HFFc6 (cell line): ENCODE results near the gene NCKAP5. TPM values are rescaled to one million over a fixed set of nuclear protein-coding genes. Genes with fewer than 3 reads are reported as not detected.
"Not testable (repeated sequence)": the region's sequence is repeated elsewhere in the genome, so short reads cannot be mapped to it uniquely, and the experiment has no call there.

Experiments used
- DNase-seq: peaks from one replicate; pipeline ENCODE4 v3.0.0-alpha.2; 2018
- H3K27ac Mint-ChIP-seq: 2 replicates; pipeline ENCODE4 v1.8.0; 2020; ENCODE audit warnings: mild to moderate bottlenecking, mixed read lengths
- H3K27me3 Mint-ChIP-seq: 2 replicates; pipeline ENCODE4 v1.8.0; 2021; ENCODE audit warnings: mild to moderate bottlenecking, moderate library complexity, mixed read lengths; ENCODE audit not compliant: insufficient read depth
- H3K36me3 Mint-ChIP-seq: 2 replicates; pipeline ENCODE4 v1.8.0; 2021; ENCODE audit warnings: low read depth, mixed read lengths
- H3K4me1 Mint-ChIP-seq: 2 replicates; pipeline ENCODE4 v1.8.0; 2020; ENCODE audit warnings: low read depth, mixed read lengths
- H3K4me3 Mint-ChIP-seq: 2 replicates; pipeline ENCODE4 v1.8.0; 2020; ENCODE audit warnings: mild to moderate bottlenecking, moderate library complexity, mixed read lengths
- H3K9me3 Mint-ChIP-seq: 2 replicates; pipeline ENCODE4 v1.8.0; 2020; ENCODE audit warnings: mild to moderate bottlenecking, mixed read lengths
- total RNA-seq, 6 experiments: library from RNA; stranded (reverse); fragmentation: NEBNext Ultra II Directional; extraction: Animal tissue kit (Norgen Biotek cat#: 25700); gene quantifications; 2 replicates in 1 of 6; 3 replicates in 5 of 6; pipeline ENCODE4 v1.2.3, GENCODE V29; 2021
- TF ChIP-seq, protein P1 (sequence below): fragments of 200-600 bp; sonication (generic); IDR thresholded peaks from 2 replicates; pipeline ENCODE4 v1.5.0; 2021; ENCODE audit warnings: antibody characterized with exemption, mild to moderate bottlenecking

NCKAP5 gene
- total RNA-seq, 6 experiments from 2014 or later = 0.31 to 4.0 (median 3.1) TPM

GRCh38 chr2:133519677-133520076 lies 48.6 kb downstream of the NCKAP5 start:
- H3K4me3 Mint-ChIP-seq, DNase-seq, H3K27me3 Mint-ChIP-seq, H3K36me3 Mint-ChIP-seq, H3K9me3 Mint-ChIP-seq, H3K27ac Mint-ChIP-seq: not testable (repeated sequence)
- peaks cover 14% of the 10 kb centered on the region for H3K4me1 Mint-ChIP-seq
- TF ChIP-seq, protein P1, sequence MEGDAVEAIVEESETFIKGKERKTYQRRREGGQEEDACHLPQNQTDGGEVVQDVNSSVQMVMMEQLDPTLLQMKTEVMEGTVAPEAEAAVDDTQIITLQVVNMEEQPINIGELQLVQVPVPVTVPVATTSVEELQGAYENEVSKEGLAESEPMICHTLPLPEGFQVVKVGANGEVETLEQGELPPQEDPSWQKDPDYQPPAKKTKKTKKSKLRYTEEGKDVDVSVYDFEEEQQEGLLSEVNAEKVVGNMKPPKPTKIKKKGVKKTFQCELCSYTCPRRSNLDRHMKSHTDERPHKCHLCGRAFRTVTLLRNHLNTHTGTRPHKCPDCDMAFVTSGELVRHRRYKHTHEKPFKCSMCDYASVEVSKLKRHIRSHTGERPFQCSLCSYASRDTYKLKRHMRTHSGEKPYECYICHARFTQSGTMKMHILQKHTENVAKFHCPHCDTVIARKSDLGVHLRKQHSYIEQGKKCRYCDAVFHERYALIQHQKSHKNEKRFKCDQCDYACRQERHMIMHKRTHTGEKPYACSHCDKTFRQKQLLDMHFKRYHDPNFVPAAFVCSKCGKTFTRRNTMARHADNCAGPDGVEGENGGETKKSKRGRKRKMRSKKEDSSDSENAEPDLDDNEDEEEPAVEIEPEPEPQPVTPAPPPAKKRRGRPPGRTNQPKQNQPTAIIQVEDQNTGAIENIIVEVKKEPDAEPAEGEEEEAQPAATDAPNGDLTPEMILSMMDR = peak; percentile 73

GRCh38 chr2:133518700-133519344 lies 49.4 kb downstream of the NCKAP5 start:
- Mint-ChIP-seq H3K36me3 (no peaks in the 10 kb centered on the region), H3K27ac (no peak overlapping the region), H3K4me3 (no peak overlapping the region), H3K9me3 (no peaks in the 10 kb centered on the region), H3K4me1 (peaks cover 10% of the 10 kb centered on the region), H3K27me3 (no peaks in the 10 kb centered on the region; the same call in 1 of the 2 replicates)
- no peak for DNase-seq
- TF ChIP-seq, protein P1 = no peak

DNA sequence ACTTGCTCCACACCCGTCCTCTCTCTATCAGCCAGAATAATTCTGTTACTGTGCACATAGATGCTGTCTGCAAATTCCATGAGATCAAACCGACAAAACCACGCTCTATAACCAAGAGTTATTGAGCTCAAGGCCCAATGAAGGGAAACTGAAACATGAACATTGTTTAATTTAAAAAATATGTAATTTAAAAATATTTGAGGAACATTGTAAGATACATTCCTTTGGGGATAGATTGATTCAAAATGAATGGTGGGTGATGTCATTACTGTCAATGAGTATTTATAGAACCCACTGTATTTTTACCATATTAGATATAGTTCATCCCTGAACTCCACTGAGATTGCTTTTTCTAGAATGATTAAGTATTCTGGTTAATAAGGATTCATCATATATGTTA lies 50.4 kb downstream of the NCKAP5 start:
- no peaks in the 10 kb centered on the region for H3K36me3 Mint-ChIP-seq
- TF ChIP-seq, protein P1 = no peak
- peaks cover under 1% of the 10 kb centered on the region; the same call in 1 of the 2 replicates for H3K4me1 Mint-ChIP-seq

GRCh38 chr2:133516405-133517026 lies 51.7 kb downstream of the NCKAP5 start:
- H3K36me3 Mint-ChIP-seq = no peaks in the 10 kb centered on the region
- H3K27ac Mint-ChIP-seq = no peak overlapping the region
- H3K4me1 Mint-ChIP-seq = no peaks in the 10 kb centered on the region
- no peak for DNase-seq
- no peak overlapping the region for H3K4me3 Mint-ChIP-seq
- no peaks in the 10 kb centered on the region; the same call in 1 of the 2 replicates for H3K27me3 Mint-ChIP-seq
- H3K9me3 Mint-ChIP-seq = no peaks in the 10 kb centered on the region
- TF ChIP-seq, protein P1 = no peak

More for the DNA sequence above, 50.4 kb downstream of the NCKAP5 start:
- H3K27ac Mint-ChIP-seq = no peak overlapping the region
- no peak overlapping the region for H3K4me3 Mint-ChIP-seq
- DNase-seq = no peak
- H3K27me3 Mint-ChIP-seq = no peaks in the 10 kb centered on the region; the same call in 1 of the 2 replicates
- H3K9me3 Mint-ChIP-seq = no peaks in the 10 kb centered on the region

DNA sequence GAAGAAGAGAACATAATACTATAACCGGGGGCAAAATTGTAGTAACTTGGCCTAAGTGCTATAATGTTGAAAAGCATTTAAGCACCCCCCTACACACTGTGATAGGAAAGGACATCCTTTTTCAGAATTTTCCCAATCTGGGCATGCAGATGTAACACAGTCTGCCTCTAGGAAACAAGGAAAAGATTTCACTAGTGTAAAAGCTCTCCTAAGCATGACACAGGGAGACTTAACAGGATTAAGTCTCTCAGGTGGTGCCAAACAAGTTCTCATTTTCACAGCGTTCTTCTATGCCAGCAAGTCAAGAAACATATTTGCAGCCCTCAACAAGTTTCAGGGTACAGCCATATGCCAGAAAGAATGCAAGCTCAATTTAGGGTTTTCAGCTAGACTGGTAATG lies 53.0 kb downstream of the NCKAP5 start:
- H3K27me3 Mint-ChIP-seq = peaks cover 4% of the 10 kb centered on the region; the same call in 1 of the 2 replicates

More for the DNA sequence above, 53.0 kb downstream of the NCKAP5 start:
- TF ChIP-seq, protein P1 = no peak
- Mint-ChIP-seq H3K4me1 (peaks cover 10% of the 10 kb centered on the region; the same call in 1 of the 2 replicates), H3K4me3 (no peak overlapping the region), H3K36me3 (no peaks in the 10 kb centered on the region), H3K9me3 (no peaks in the 10 kb centered on the region), H3K27ac (no peak overlapping the region)
- DNase-seq = no peak
